Lower leg skin (tissue), 3 donors: ENCODE results near the gene CHN2.

Experiments
- CTCF ChIP-seq, 3 donors: fragments of 450-650 bp; IDR thresholded peaks; one replicate each; pipeline ENCODE4 v1.5.1; 2016; ENCODE audit warnings: antibody characterized with exemption in 3 of 3, mild to moderate bottlenecking in 3 of 3, moderate library complexity in 2 of 3
- POLR2A ChIP-seq, 2 donors: fragments of 450-650 bp; IDR thresholded peaks; one replicate each; pipeline ENCODE4 v1.6.1; 2016 to 2017; ENCODE audit warnings: antibody characterized with exemption in 2 of 2, mild to moderate bottlenecking in 1 of 2, moderate library complexity in 1 of 2

- TF ChIP-seq CTCF (IDR thresholded peaks at IDR 0.05) (no peak), POLR2A (IDR thresholded peaks at IDR 0.05) (no peak)
Observed at GRCh38 chr7:29453021-29453420, 258.4 kb downstream of the CHN2 start.
